Renal pelvis (tissue), 4 donors: ENCODE measurements around the gene SNRNP27. TPM values are rescaled to one million over a fixed set of nuclear protein-coding genes. Genes with fewer than 3 reads are reported as not detected.
"Not testable (repeated sequence)": the region's sequence is repeated elsewhere in the genome, so short reads cannot be mapped to it uniquely, and the experiment has no call there.

Source experiments
- DNase-seq: peaks from one replicate; pipeline ENCODE4 v3.0.0-alpha.2; 2013
- polyA plus RNA-seq, 3 donors: library from polyadenylated mRNA; unstranded; fragments of 120-200 nt; gene quantifications; one replicate each; pipeline ENCODE4 v1.2.1, GENCODE V29; 2013; ENCODE audit not compliant: insufficient read length in 3 of 3

SNRNP27 gene
- polyA plus RNA-seq, 3 donors: 64.5 to 71.7 (median 67.7) TPM

- DNase-seq: no peak
These were observed 50.2 kb downstream of the SNRNP27 start for GRCh38 chr2:69943843-69944525.

GRCh38 chr2:69944756-69945155 is 51.0 kb downstream of the SNRNP27 start:
- no peak for DNase-seq

GRCh38 chr2:69945441-69945840 is 51.7 kb downstream of the SNRNP27 start:
- DNase-seq: no peak

- DNase-seq: no peak
These were observed 52.2 kb downstream of the SNRNP27 start for GRCh38 chr2:69945941-69946340.

- DNase-seq: no peak
These were observed 52.9 kb downstream of the SNRNP27 start for GRCh38 chr2:69946351-69947324.

GRCh38 chr2:69947325-69947931 is 53.7 kb downstream of the SNRNP27 start:
- DNase-seq: no peak

GRCh38 chr2:69948032-69948962 is 54.5 kb downstream of the SNRNP27 start:
- peak; percentile 17 for DNase-seq

GRCh38 chr2:69948963-69949645 is 55.3 kb downstream of the SNRNP27 start:
- no peak for DNase-seq

GRCh38 chr2:69950241-69950640 is 56.5 kb downstream of the SNRNP27 start:
- no peak for DNase-seq

- DNase-seq: not testable (repeated sequence)
These were observed 56.9 kb downstream of the SNRNP27 start for GRCh38 chr2:69950671-69951070.

GRCh38 chr2:69952336-69953115 is 58.8 kb downstream of the SNRNP27 start:
- no peak for DNase-seq

GRCh38 chr2:69954084-69954483 is 60.3 kb downstream of the SNRNP27 start:
- no peak for DNase-seq

Other genes starting within 250 kb of the SNRNP27 start
- 100 to 1,000 TPM; 227 to 283 (median 260) TPM for gene ANXA4, start 151.8 kb upstream of the SNRNP27 start, polyA plus RNA-seq
- gene GMCL1, start 64.3 kb upstream of the SNRNP27 start, polyA plus RNA-seq: 10 to 100 TPM; 22.6 to 34.2 (median 33.7) TPM
- gene MXD1, start 21.2 kb downstream of the SNRNP27 start, polyA plus RNA-seq: 10 to 100 TPM; 10.7 to 16.2 (median 14.7) TPM
- 1 to 10 TPM; 4.3 to 5.1 (median 4.4) TPM for gene ASPRV1, start 67.7 kb downstream of the SNRNP27 start, polyA plus RNA-seq
- gene PCBP1, start 193.5 kb downstream of the SNRNP27 start, polyA plus RNA-seq: 100 to 1,000 TPM; 271 to 339 (median 313) TPM